Neural progenitor cell (in vitro differentiated cells): ENCODE data around the gene TRPM1. TPM values are rescaled to one million over a fixed set of nuclear protein-coding genes. Genes with fewer than 3 reads are reported as not detected.

ENCODE experiments used
- DNase-seq: peaks from one replicate; pipeline ENCODE4 v3.0.0-alpha.2; 2016; ENCODE audit warnings: low spot score
- H2AFZ ChIP-seq: fragments of 200-600 bp; sonication (generic); replicated peaks from 2 replicates; pipeline ENCODE4 v1.6.1; 2016; ENCODE audit warnings: antibody characterized with exemption
- H3F3A ChIP-seq: fragments of 200-600 bp; sonication (generic); 2 replicates; pipeline ENCODE4 v1.6.1; 2016; ENCODE audit warnings: antibody characterized with exemption, low read depth
- H3K27ac ChIP-seq: fragments of 200-600 bp; sonication (generic); 2 replicates; pipeline ENCODE4 v1.5.1; 2016; ENCODE audit warnings: mild to moderate bottlenecking
- H3K27me3 ChIP-seq: fragments of 200-600 bp; sonication (generic); 2 replicates; pipeline ENCODE4 v1.6.1; 2016; ENCODE audit warnings: mild to moderate bottlenecking, moderate library complexity
- H3K36me3 ChIP-seq: fragments of 200-600 bp; sonication (generic); 2 replicates; pipeline ENCODE4 v1.5.1; 2016
- H3K4me1 ChIP-seq: fragments of 200-600 bp; sonication (generic); 2 replicates; pipeline ENCODE4 v1.6.1; 2016; ENCODE audit warnings: mixed run types
- H3K4me2 ChIP-seq: fragments of 200-600 bp; sonication (generic); 2 replicates; pipeline ENCODE4 v1.6.1; 2016
- H3K4me3 ChIP-seq: fragments of 200-600 bp; sonication (generic); 2 replicates; pipeline ENCODE4 v1.5.1; 2016
- H3K79me2 ChIP-seq: fragments of 200-600 bp; sonication (generic); 2 replicates; pipeline ENCODE4 v1.6.1; 2016; ENCODE audit warnings: low read depth
- H3K9ac ChIP-seq: fragments of 200-600 bp; sonication (generic); 2 replicates; pipeline ENCODE4 v1.6.1; 2016
- H3K9me3 ChIP-seq: fragments of 200-600 bp; sonication (generic); 2 replicates; pipeline ENCODE4 v1.5.1; 2016; ENCODE audit warnings: low read depth
- H4K20me1 ChIP-seq: fragments of 200-600 bp; sonication (generic); 2 replicates; pipeline ENCODE4 v1.6.1; 2016; ENCODE audit warnings: low read depth
- H3K27ac Mint-ChIP-seq: 3 replicates; pipeline ENCODE4 v1.8.0; 2021; ENCODE audit warnings: mixed read lengths
- H3K27me3 Mint-ChIP-seq: 2 replicates; pipeline ENCODE4 v1.8.0; 2022; ENCODE audit warnings: low read depth, mild to moderate bottlenecking, inconsistent platforms, moderate library complexity, mixed read lengths; ENCODE audit not compliant: insufficient read depth
- H3K36me3 Mint-ChIP-seq: 3 replicates; pipeline ENCODE4 v1.8.0; 2021; ENCODE audit warnings: mixed read lengths
- H3K4me1 Mint-ChIP-seq: 3 replicates; pipeline ENCODE4 v1.8.0; 2021; ENCODE audit warnings: mixed read lengths
- H3K4me3 Mint-ChIP-seq: 3 replicates; pipeline ENCODE4 v1.8.0; 2021; ENCODE audit warnings: mild to moderate bottlenecking, moderate library complexity, mixed read lengths
- H3K9me3 Mint-ChIP-seq: 3 replicates; pipeline ENCODE4 v1.8.0; 2020; ENCODE audit warnings: mixed read lengths
- EZH2 ChIP-seq: fragments of 200-600 bp; sonication (generic); IDR thresholded peaks from 2 replicates; pipeline ENCODE4 v1.6.1; 2017; ENCODE audit warnings: antibody characterized with exemption, mild to moderate bottlenecking, moderate library complexity
- EZH2phosphoT487 ChIP-seq: fragments of 200-600 bp; sonication (generic); IDR thresholded peaks from 2 replicates; pipeline ENCODE4 v1.6.1; 2017; ENCODE audit warnings: antibody characterized with exemption
- total RNA-seq: library from RNA; depleted of rRNA; stranded (reverse); fragments of >200 nt; gene quantifications from 2 replicates; pipeline ENCODE4 v1.2.3, GENCODE V29; 2015; ENCODE audit warnings: low replicate concordance
- TF ChIP-seq, protein P1 (sequence below): fragments of 200-600 bp; sonication (generic); IDR thresholded peaks from 2 replicates; pipeline ENCODE4 v1.5.1; 2017; ENCODE audit warnings: antibody characterized with exemption, mild to moderate bottlenecking

The TRPM1 gene
- total RNA-seq, 1 donor from 2014 or later, result not detected

- Histone ChIP-seq H3F3A (peaks cover 23% of the 10 kb centered on the region), H3K79me2 (no peaks in the 10 kb centered on the region), H2AFZ (no peak overlapping the region), H3K9me3 (no peaks in the 10 kb centered on the region), H3K4me3 (no peak overlapping the region), H3K4me2 (peak overlapping the region; percentile 50), H3K27ac (no peak overlapping the region), H3K27me3 (peaks cover 9% of the 10 kb centered on the region), H3K4me1 (peaks cover 34% of the 10 kb centered on the region), H4K20me1 (peaks cover 8% of the 10 kb centered on the region), H3K36me3 (no peaks in the 10 kb centered on the region), H3K9ac (no peak overlapping the region)
- no peak for DNase-seq
- Mint-ChIP-seq H3K27me3 (peaks cover 8% of the 10 kb centered on the region), H3K4me3 (no peak overlapping the region), H3K9me3 (no peaks in the 10 kb centered on the region), H3K4me1 (peaks cover 40% of the 10 kb centered on the region), H3K27ac (peak overlapping the region; percentile 11), H3K36me3 (no peaks in the 10 kb centered on the region)
- no peak for TF ChIP-seq EZH2phosphoT487
- TF ChIP-seq, protein P1, sequence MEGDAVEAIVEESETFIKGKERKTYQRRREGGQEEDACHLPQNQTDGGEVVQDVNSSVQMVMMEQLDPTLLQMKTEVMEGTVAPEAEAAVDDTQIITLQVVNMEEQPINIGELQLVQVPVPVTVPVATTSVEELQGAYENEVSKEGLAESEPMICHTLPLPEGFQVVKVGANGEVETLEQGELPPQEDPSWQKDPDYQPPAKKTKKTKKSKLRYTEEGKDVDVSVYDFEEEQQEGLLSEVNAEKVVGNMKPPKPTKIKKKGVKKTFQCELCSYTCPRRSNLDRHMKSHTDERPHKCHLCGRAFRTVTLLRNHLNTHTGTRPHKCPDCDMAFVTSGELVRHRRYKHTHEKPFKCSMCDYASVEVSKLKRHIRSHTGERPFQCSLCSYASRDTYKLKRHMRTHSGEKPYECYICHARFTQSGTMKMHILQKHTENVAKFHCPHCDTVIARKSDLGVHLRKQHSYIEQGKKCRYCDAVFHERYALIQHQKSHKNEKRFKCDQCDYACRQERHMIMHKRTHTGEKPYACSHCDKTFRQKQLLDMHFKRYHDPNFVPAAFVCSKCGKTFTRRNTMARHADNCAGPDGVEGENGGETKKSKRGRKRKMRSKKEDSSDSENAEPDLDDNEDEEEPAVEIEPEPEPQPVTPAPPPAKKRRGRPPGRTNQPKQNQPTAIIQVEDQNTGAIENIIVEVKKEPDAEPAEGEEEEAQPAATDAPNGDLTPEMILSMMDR, result no peak
- no peak for TF ChIP-seq EZH2
Measured at GRCh38 chr15:31098491-31098917, 3.0 kb downstream of the TRPM1 start.

- Histone ChIP-seq H3K27me3 (peaks cover 9% of the 10 kb centered on the region), H3K79me2 (no peaks in the 10 kb centered on the region), H3K9me3 (no peaks in the 10 kb centered on the region), H3F3A (peaks cover 13% of the 10 kb centered on the region), H3K4me1 (peaks cover 27% of the 10 kb centered on the region), H3K4me3 (no peak overlapping the region), H2AFZ (no peak overlapping the region), H3K27ac (no peak overlapping the region), H3K9ac (no peak overlapping the region), H4K20me1 (peaks cover 8% of the 10 kb centered on the region), H3K36me3 (no peaks in the 10 kb centered on the region), H3K4me2 (no peak overlapping the region)
- peaks cover 25% of the 10 kb centered on the region for H3K4me1 Mint-ChIP-seq
- H3K27ac Mint-ChIP-seq, result no peak overlapping the region
- H3K9me3 Mint-ChIP-seq, result no peaks in the 10 kb centered on the region
- H3K4me3 Mint-ChIP-seq, result no peak overlapping the region
- TF ChIP-seq EZH2, result no peak
- TF ChIP-seq, protein P1, result no peak
- H3K36me3 Mint-ChIP-seq, result no peaks in the 10 kb centered on the region
- DNase-seq, result no peak
- H3K27me3 Mint-ChIP-seq, result peaks cover 8% of the 10 kb centered on the region
Measured at GRCh38 chr15:31096563-31096962, 5.0 kb downstream of the TRPM1 start.

- Histone ChIP-seq H3K79me2 (no peaks in the 10 kb centered on the region), H3K4me3 (no peak overlapping the region), H3K9ac (no peak overlapping the region), H3K4me2 (no peak overlapping the region), H3K36me3 (no peaks in the 10 kb centered on the region), H4K20me1 (no peaks in the 10 kb centered on the region), H3K27me3 (no peaks in the 10 kb centered on the region), H3K4me1 (no peaks in the 10 kb centered on the region), H3K9me3 (no peaks in the 10 kb centered on the region), H3F3A (no peaks in the 10 kb centered on the region), H2AFZ (no peak overlapping the region), H3K27ac (no peak overlapping the region)
- Mint-ChIP-seq H3K4me3 (no peak overlapping the region), H3K27ac (no peak overlapping the region), H3K27me3 (peaks cover 12% of the 10 kb centered on the region), H3K36me3 (no peaks in the 10 kb centered on the region), H3K4me1 (peaks cover 4% of the 10 kb centered on the region), H3K9me3 (peaks cover 4% of the 10 kb centered on the region)
- TF ChIP-seq, protein P1, result no peak
- TF ChIP-seq EZH2 (no peak), EZH2phosphoT487 (no peak)
- DNase-seq, result no peak
Measured at GRCh38 chr15:31091481-31091880, 10.0 kb downstream of the TRPM1 start.
